HepG2 (cell line): ENCODE results near the gene FBXO7. TPM values are rescaled to one million over a fixed set of nuclear protein-coding genes. Genes with fewer than 3 reads are reported as not detected.

Experiments
- ATAC-seq: fragments of 200-7000 bp; cut with Tn5 transposase; 3 replicates; pipeline ENCODE4 v1.9.1; 2020; ENCODE audit warnings: mild to moderate bottlenecking, moderate library complexity
- BruUV-seq: library from RNA; stranded (reverse); fragments of 400-500 nt; replicated peaks from 2 replicates; lab custom pipeline; 2021; lab: Mats Ljungman, UMichigan
- CTCF ChIA-PET: fragments of 300-600 bp; formaldehyde crosslinking; extraction: SDS; loops from one replicate; lab custom pipeline; 2021; ENCODE audit warnings: low total read pairs, inconsistent platforms, low intra/inter-chr PET ratio; lab: Yijun Ruan, JAX
- POLR2A ChIA-PET: fragments of 350-600 bp; sonication (Branson Sonifier 250); formaldehyde crosslinking; loops from one replicate; lab custom pipeline; 2020; ENCODE audit warnings: antibody characterized with exemption, inconsistent platforms; lab: Yijun Ruan, JAX
- DNase-seq: peaks from one replicate; pipeline ENCODE4 v3.0.0-alpha.2; 2015; ENCODE audit warnings: low spot score
- FAIRE-seq: peaks from 3 replicates; lab custom pipeline; 2011; peaks lifted over from hg19 to GRCh38; lab: Jason Lieb, UNC
- H2AFZ ChIP-seq: one replicate; pipeline ENCODE4 v1.6.1; 2011; ENCODE audit warnings: low read length, inconsistent platforms
- H3K27ac ChIP-seq: fragments of 300-600 bp; 3 replicates; pipeline ENCODE4 v1.8.0; 2011; ENCODE audit warnings: mixed run types, mild to moderate bottlenecking, mixed read lengths, low read length, inconsistent platforms; ENCODE audit not compliant: insufficient read depth; ENCODE audit errors: extremely low read length
- H3K27me3 ChIP-seq, 2 experiments: fragments of 200-600 bp in 1 of 2; 2 replicates in 1 of 2; 3 replicates in 1 of 2; pipeline versions ENCODE4 v1.6.0 to v1.8.0; 2011; ENCODE audit warnings: low read length in 2 of 2, mild to moderate bottlenecking in 2 of 2, moderate library complexity in 2 of 2, inconsistent platforms in 1 of 2; ENCODE audit not compliant: insufficient read depth in 2 of 2, control insufficient read depth in 1 of 2
- H3K36me3 ChIP-seq, 2 experiments: fragments of 200-600 bp in 1 of 2; replicated peaks in 1 of 2; 2 replicates in 1 of 2; 3 replicates in 1 of 2; pipeline versions ENCODE4 v1.5.1 to v1.8.0; 2011; ENCODE audit warnings: low read length in 2 of 2, inconsistent platforms in 1 of 2; ENCODE audit not compliant: insufficient read depth in 2 of 2, control insufficient read depth in 1 of 2
- H3K4me1 ChIP-seq: 2 replicates; pipeline ENCODE4 v1.5.1; 2012; ENCODE audit warnings: low read length, inconsistent platforms; ENCODE audit not compliant: insufficient read depth
- H3K4me2 ChIP-seq: 2 replicates; pipeline ENCODE4 v1.6.0; 2011; ENCODE audit warnings: low read depth, low read length, inconsistent platforms
- H3K4me3 ChIP-seq, 3 experiments: fragments of 200-600 bp in 1 of 3; sonication (generic), shearing (Covaris generic) in 1 of 3; replicated peaks in 1 of 3; 2 replicates each; pipeline ENCODE4 v1.5.1; 2011 to 2016; ENCODE audit warnings: low read length in 3 of 3, inconsistent platforms in 2 of 3, low read depth in 2 of 3, mild to moderate bottlenecking in 2 of 3, control low read depth in 1 of 3, mixed read lengths in 1 of 3; ENCODE audit not compliant: insufficient read depth in 1 of 3
- H3K79me2 ChIP-seq: one replicate; pipeline ENCODE4 v1.6.1; 2011; ENCODE audit warnings: low read length, inconsistent platforms; ENCODE audit not compliant: insufficient read depth
- H3K9ac ChIP-seq: 2 replicates; pipeline ENCODE4 v1.6.0; 2011; ENCODE audit warnings: mild to moderate bottlenecking, low read depth, low read length, inconsistent platforms; ENCODE audit not compliant: insufficient read depth
- H3K9me3 ChIP-seq: 2 replicates; pipeline ENCODE4 v1.5.1; 2012; ENCODE audit warnings: mild to moderate bottlenecking, low read length
- H4K20me1 ChIP-seq: 2 replicates; pipeline ENCODE4 v1.6.0; 2011; ENCODE audit warnings: inconsistent platforms, mild to moderate bottlenecking, low read length, moderate library complexity; ENCODE audit not compliant: insufficient read depth
- ASH2L ChIP-seq: fragments of 300-600, 200-600 bp; sonication (generic); IDR thresholded peaks from 2 replicates; pipeline ENCODE4 v1.7.0; 2017; ENCODE audit warnings: low read depth, mild to moderate bottlenecking, moderate library complexity, mixed read lengths, low read length; ENCODE audit not compliant: insufficient read length
- DMTF1 ChIP-seq: sonication (generic); formaldehyde crosslinking; IDR thresholded peaks from 2 replicates; pipeline ENCODE4 v1.4.0; 2020; ENCODE audit warnings: mild to moderate bottlenecking, missing genetic modification reagents
- FOXO4 ChIP-seq: sonication (generic); formaldehyde crosslinking; conservative IDR thresholded peaks from 2 replicates; pipeline ENCODE4 v1.8.1; 2023; ENCODE audit warnings: missing genetic modification reagents
- SRSF4 ChIP-seq: fragments of 200-400 bp; formaldehyde crosslinking; IDR thresholded peaks from one replicate; pipeline ENCODE4 v1.6.1; 2018; ENCODE audit warnings: mild to moderate bottlenecking, low read depth, low read length, moderate library complexity; ENCODE audit not compliant: poor library complexity, severe bottlenecking
- ZEB1 ChIP-seq: IDR thresholded peaks from 2 replicates; pipeline ENCODE4 v1.6.1; 2012; ENCODE audit warnings: mild to moderate bottlenecking, low read depth, inconsistent platforms; ENCODE audit not compliant: insufficient replicate concordance
- ZNF253 ChIP-seq: sonication (generic); formaldehyde crosslinking; IDR thresholded peaks from 2 replicates; pipeline ENCODE4 v1.8.0; 2022; ENCODE audit warnings: mild to moderate bottlenecking, missing genetic modification reagents, borderline replicate concordance
- ZNF281 ChIP-seq: sonication (generic); formaldehyde crosslinking; IDR thresholded peaks from 2 replicates; pipeline ENCODE4 v1.4.0; 2020; ENCODE audit warnings: missing genetic modification reagents, borderline replicate concordance
- ZNF891 ChIP-seq: sonication (generic); formaldehyde crosslinking; IDR thresholded peaks from 2 replicates; pipeline ENCODE4 v1.5.0; 2020; ENCODE audit warnings: mild to moderate bottlenecking, missing genetic modification reagents
- WGBS: methylation state at CpG from one replicate; pipeline ENCODE4 v1.1.6; 2017; ENCODE audit warnings: low lambda C conversion rate; 5-methylcytosine and 5-hydroxymethylcytosine counted together
- in situ Hi-C: cut with HindIII; loops from 2 replicates; pipeline ENCODE4 v1.10.0; 2017; ENCODE audit warnings: low pct_unique_long_range_greater_than_20kb; ENCODE audit not compliant: extremely low pct_ligation_motif_present
- intact Hi-C: fragments of 100-400 bp; cut with micrococcal nuclease; formaldehyde crosslinking; loops from one replicate; pipeline ENCODE4 v1.10.0; 2022; ENCODE audit not compliant: unreplicated experiment
- polyA plus RNA-seq, 8 experiments: library from polyadenylated mRNA; depleted of rRNA in 3 of 8; stranded (reverse) in 7 of 8; unstranded in 1 of 8; fragments of >200 nt; fragmentation: Illumina TruSeq in 4 of 8; extraction: Trizol in 4 of 8; gene quantifications; 2 replicates each; pipeline versions ENCODE4 v1.2.1 to v1.2.3, GENCODE V29; 2011 to 2016; ENCODE audit warnings: low read depth in 4 of 8, missing spikeins in 1 of 8, mixed read lengths in 1 of 8; ENCODE audit not compliant: insufficient read depth in 1 of 8
- total RNA-seq, 5 experiments: library from RNA; depleted of rRNA; stranded (reverse); fragments of >200 nt; fragmentation: Illumina TruSeq; extraction: Trizol; gene quantifications; 2 replicates each; pipeline ENCODE4 v1.2.3, GENCODE V29; 2016; ENCODE audit warnings: low read depth in 1 of 5
- TF ChIP-seq, protein P1 (sequence below): sonication (generic); formaldehyde crosslinking; IDR thresholded peaks from 2 replicates; pipeline ENCODE4 v1.9.0; 2022; ENCODE audit warnings: missing genetic modification reagents, mild to moderate bottlenecking, borderline replicate concordance

The FBXO7 gene
- total and polyA plus RNA-seq, 2 of the 13 experiments (the other 11 are each of a cell fraction or from before 2014, with no cell fraction given): 105 to 172 TPM

GRCh38 chr22:32492111-32492510 is 17.5 kb downstream of the FBXO7 start:
- no peak for DNase-seq
- Histone ChIP-seq H2AFZ (no peak overlapping the region), H3K27me3 (no peaks in the 10 kb centered on the region), H3K36me3 (peaks cover 11 to 84% of the 10 kb centered on the region in 2 experiments), H3K79me2 (peaks cover 3% of the 10 kb centered on the region), H3K9ac (no peak overlapping the region), H3K4me2 (no peak overlapping the region), H3K4me1 (no peaks in the 10 kb centered on the region), H3K9me3 (no peaks in the 10 kb centered on the region), H3K27ac (no peak overlapping the region), H3K4me3 (no peak overlapping the region), H4K20me1 (no peaks in the 10 kb centered on the region; the same call in 1 of the 2 replicates)
- FAIRE-seq: no peak
- in situ Hi-C loops: no loop called here
- no TSS peak for BruUV-seq
- intact Hi-C loops: no loop called here
- POLR2A ChIA-PET: no interaction called here
- ATAC-seq: no peak
- 78% methylated on average over 2 of the region's 2 CpGs for WGBS
- CTCF ChIA-PET: no interaction called here
- TF ChIP-seq ZEB1 (no peak), ZNF281 (CRISPR knock-in tag) (no peak)

DNA sequence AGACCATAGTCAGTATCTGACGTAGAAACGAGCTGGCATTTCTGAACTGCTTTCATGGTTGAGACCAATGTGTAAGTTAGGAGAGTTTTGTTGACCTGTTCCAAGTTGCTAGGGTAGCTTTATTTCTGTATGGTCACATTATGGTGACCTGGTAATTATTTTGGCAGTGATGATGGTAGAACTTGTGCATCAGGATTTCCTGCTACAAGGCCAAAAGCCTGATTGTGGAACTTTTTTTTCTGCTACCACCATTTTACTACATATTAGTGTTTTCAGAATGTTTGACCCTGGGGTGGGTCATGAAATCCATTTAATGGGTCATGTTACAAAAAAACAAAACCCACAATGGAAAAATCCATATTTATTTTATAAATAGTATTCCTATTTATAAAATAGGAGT is 18.9 kb downstream of the FBXO7 start:
- 100% methylated on average over 2 of the region's 2 CpGs for WGBS
- H3K9me3 ChIP-seq: no peaks in the 10 kb centered on the region
- TF ChIP-seq ZNF253: no peak
- no peak for TF ChIP-seq ZNF891
- TF ChIP-seq, protein P1, sequence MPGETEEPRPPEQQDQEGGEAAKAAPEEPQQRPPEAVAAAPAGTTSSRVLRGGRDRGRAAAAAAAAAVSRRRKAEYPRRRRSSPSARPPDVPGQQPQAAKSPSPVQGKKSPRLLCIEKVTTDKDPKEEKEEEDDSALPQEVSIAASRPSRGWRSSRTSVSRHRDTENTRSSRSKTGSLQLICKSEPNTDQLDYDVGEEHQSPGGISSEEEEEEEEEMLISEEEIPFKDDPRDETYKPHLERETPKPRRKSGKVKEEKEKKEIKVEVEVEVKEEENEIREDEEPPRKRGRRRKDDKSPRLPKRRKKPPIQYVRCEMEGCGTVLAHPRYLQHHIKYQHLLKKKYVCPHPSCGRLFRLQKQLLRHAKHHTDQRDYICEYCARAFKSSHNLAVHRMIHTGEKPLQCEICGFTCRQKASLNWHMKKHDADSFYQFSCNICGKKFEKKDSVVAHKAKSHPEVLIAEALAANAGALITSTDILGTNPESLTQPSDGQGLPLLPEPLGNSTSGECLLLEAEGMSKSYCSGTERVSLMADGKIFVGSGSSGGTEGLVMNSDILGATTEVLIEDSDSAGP: no peak
- TF ChIP-seq DMTF1 (CRISPR knock-in tag): no peak
- TF ChIP-seq ASH2L: no peak
- TF ChIP-seq FOXO4: no peak
- TF ChIP-seq SRSF4: no peak

More for the DNA sequence above, 18.9 kb downstream of the FBXO7 start:
- Histone ChIP-seq H3K27ac (no peak overlapping the region), H3K4me3 (no peak overlapping the region), H3K4me2 (no peak overlapping the region), H3K36me3 (peaks cover 18 to 85% of the 10 kb centered on the region in 2 experiments), H3K4me1 (no peaks in the 10 kb centered on the region), H4K20me1 (no peaks in the 10 kb centered on the region), H3K27me3 (no peaks in the 10 kb centered on the region), H3K79me2 (peaks cover 3% of the 10 kb centered on the region), H2AFZ (no peak overlapping the region), H3K9ac (no peak overlapping the region)
- intact Hi-C loops (no loop called here), in situ Hi-C loops (no loop called here)
- no TSS peak for BruUV-seq
- FAIRE-seq: no peak
- ChIA-PET CTCF (no interaction called here), POLR2A (no interaction called here)
- no peak for DNase-seq
- ATAC-seq: no peak
